Subcutaneous abdominal adipose tissue (tissue), 5 donors: ENCODE data around the gene ZC3H12D.
A peak's percentile ranks its signal among the peaks of the same experiment; 100 is the strongest.

Experiments
- H3K27ac ChIP-seq: one replicate; pipeline ENCODE4 v1.7.0; 2013; ENCODE audit warnings: low read depth, mild to moderate bottlenecking, inconsistent platforms, low read length, moderate library complexity
- H3K27me3 ChIP-seq, 5 donors: one replicate each; pipeline ENCODE4 v1.7.0; 2013; ENCODE audit warnings: low read length in 5 of 5, inconsistent platforms in 1 of 5; ENCODE audit not compliant: control insufficient read depth in 5 of 5, insufficient read depth in 4 of 5
- H3K36me3 ChIP-seq, 5 donors: one replicate each; pipeline ENCODE4 v1.7.0; 2013; ENCODE audit warnings: low read length in 5 of 5; ENCODE audit not compliant: control insufficient read depth in 5 of 5, insufficient read depth in 5 of 5
- H3K4me1 ChIP-seq, 5 donors: one replicate each; pipeline ENCODE4 v1.7.0; 2013; ENCODE audit warnings: low read length in 5 of 5, mild to moderate bottlenecking in 3 of 5, moderate library complexity in 1 of 5; ENCODE audit not compliant: control insufficient read depth in 5 of 5, insufficient read depth in 5 of 5
- H3K4me3 ChIP-seq, 5 donors: one replicate each; pipeline ENCODE4 v1.7.0; 2013; ENCODE audit warnings: low read length in 5 of 5, low read depth in 1 of 5
- H3K9ac ChIP-seq, 5 donors: one replicate each; pipeline ENCODE4 v1.7.0; 2013; ENCODE audit warnings: low read length in 5 of 5, mild to moderate bottlenecking in 4 of 5, moderate library complexity in 3 of 5
- H3K9me3 ChIP-seq, 5 donors: one replicate each; pipeline ENCODE4 v1.7.0; 2013; ENCODE audit warnings: low read length in 5 of 5; ENCODE audit not compliant: control insufficient read depth in 5 of 5
- donor health status: healthy.
- donor health status: healthy.
- donor health status: healthy.
- donor health status: healthy.
- donor health status: healthy.

The ZC3H12D gene

GRCh38 chr6:149423964-149424440 is 60.8 kb downstream of the ZC3H12D start:
- H3K9ac ChIP-seq, result no peak overlapping the region
- no peaks in the 10 kb centered on the region for H3K36me3 ChIP-seq
- H3K27ac ChIP-seq, result peak overlapping the region; percentile 33
- peaks cover 0 to 6% (median 2%) of the 10 kb centered on the region in 5 donors for H3K27me3 ChIP-seq
- peaks cover 2 to 22% (median 11%) of the 10 kb centered on the region in 5 donors for H3K4me1 ChIP-seq
- H3K9me3 ChIP-seq, result no peaks in the 10 kb centered on the region
- peak overlapping the region in 2 of 5 donors; percentile 30 to 33 for H3K4me3 ChIP-seq

- Histone ChIP-seq H3K4me1 (peaks cover 2 to 22% (median 11%) of the 10 kb centered on the region in 5 donors), H3K27ac (no peak overlapping the region), H3K27me3 (peaks cover 0 to 2% (median 0%) of the 10 kb centered on the region in 5 donors)
These were observed 62.2 kb downstream of the ZC3H12D start for GRCh38 chr6:149422581-149422980.

GRCh38 chr6:149421132-149421531 is 63.7 kb downstream of the ZC3H12D start:
- H3K36me3 ChIP-seq, result no peaks in the 10 kb centered on the region
- no peaks in the 10 kb centered on the region for H3K9me3 ChIP-seq
- H3K4me3 ChIP-seq, result no peak overlapping the region
- H3K27me3 ChIP-seq, result peaks cover 0 to 2% (median 0%) of the 10 kb centered on the region in 5 donors
- no peak overlapping the region for H3K27ac ChIP-seq
- no peak overlapping the region for H3K9ac ChIP-seq
- H3K4me1 ChIP-seq, result peaks cover 2 to 22% (median 11%) of the 10 kb centered on the region in 5 donors

More at GRCh38 chr6:149422581-149422980, 62.2 kb downstream of the ZC3H12D start:
- Histone ChIP-seq H3K36me3 (no peaks in the 10 kb centered on the region), H3K4me3 (no peak overlapping the region), H3K9me3 (no peaks in the 10 kb centered on the region), H3K9ac (no peak overlapping the region)

- no peak overlapping the region for H3K9ac ChIP-seq
- H3K27ac ChIP-seq, result no peak overlapping the region
- no peaks in the 10 kb centered on the region for H3K27me3 ChIP-seq
These were observed 65.0 kb downstream of the ZC3H12D start for GRCh38 chr6:149419696-149420404.

GRCh38 chr6:149414821-149415220 is 70.0 kb downstream of the ZC3H12D start:
- no peak overlapping the region for H3K4me3 ChIP-seq
- H3K9me3 ChIP-seq, result no peaks in the 10 kb centered on the region
- no peaks in the 10 kb centered on the region for H3K27me3 ChIP-seq
- no peaks in the 10 kb centered on the region for H3K4me1 ChIP-seq
- H3K27ac ChIP-seq, result no peak overlapping the region
- peaks cover 8 to 25% (median 10%) of the 10 kb centered on the region in 5 donors for H3K36me3 ChIP-seq
- no peak overlapping the region for H3K9ac ChIP-seq

More at GRCh38 chr6:149419696-149420404, 65.0 kb downstream of the ZC3H12D start:
- Histone ChIP-seq H3K4me3 (no peak overlapping the region), H3K4me1 (peaks cover 2 to 15% (median 11%) of the 10 kb centered on the region in 5 donors), H3K36me3 (no peaks in the 10 kb centered on the region), H3K9me3 (no peaks in the 10 kb centered on the region)

GRCh38 chr6:149414009-149414408 is 70.8 kb downstream of the ZC3H12D start:
- no peaks in the 10 kb centered on the region for H3K4me1 ChIP-seq
- H3K9ac ChIP-seq, result no peak overlapping the region
- H3K27ac ChIP-seq, result no peak overlapping the region
- H3K4me3 ChIP-seq, result no peak overlapping the region
- H3K9me3 ChIP-seq, result no peaks in the 10 kb centered on the region
- H3K27me3 ChIP-seq, result no peaks in the 10 kb centered on the region
- H3K36me3 ChIP-seq, result peaks cover 14 to 29% (median 15%) of the 10 kb centered on the region in 5 donors

GRCh38 chr6:149410557-149410956 is 74.3 kb downstream of the ZC3H12D start:
- no peak overlapping the region for H3K27ac ChIP-seq
- H3K36me3 ChIP-seq, result peaks cover 14 to 29% (median 18%) of the 10 kb centered on the region in 5 donors

GRCh38 chr6:149409617-149410016 is 75.2 kb downstream of the ZC3H12D start:
- Histone ChIP-seq H3K9ac (no peak overlapping the region), H3K9me3 (no peaks in the 10 kb centered on the region), H3K27me3 (no peaks in the 10 kb centered on the region), H3K36me3 (peaks cover 14 to 38% (median 18%) of the 10 kb centered on the region in 5 donors), H3K4me1 (peaks cover 0 to 3% (median 0%) of the 10 kb centered on the region in 5 donors), H3K4me3 (no peak overlapping the region), H3K27ac (no peak overlapping the region)

More at GRCh38 chr6:149410557-149410956, 74.3 kb downstream of the ZC3H12D start:
- no peak overlapping the region for H3K9ac ChIP-seq
- H3K27me3 ChIP-seq, result no peaks in the 10 kb centered on the region
- H3K9me3 ChIP-seq, result no peaks in the 10 kb centered on the region
- no peak overlapping the region for H3K4me3 ChIP-seq
- H3K4me1 ChIP-seq, result peaks cover 0 to 3% (median 0%) of the 10 kb centered on the region in 5 donors

GRCh38 chr6:149405823-149406765 is 78.7 kb downstream of the ZC3H12D start:
- Histone ChIP-seq H3K27me3 (no peaks in the 10 kb centered on the region), H3K36me3 (peaks cover 18 to 39% (median 24%) of the 10 kb centered on the region in 5 donors), H3K4me3 (no peak overlapping the region), H3K9ac (no peak overlapping the region), H3K4me1 (peaks cover 0 to 3% (median 0%) of the 10 kb centered on the region in 5 donors), H3K9me3 (no peaks in the 10 kb centered on the region), H3K27ac (no peak overlapping the region)
